HEK293 (cell line): ENCODE data around the gene LRRC8B.

Experiments used
- CTCF ChIA-PET: fragments of 350-600 bp; formaldehyde crosslinking; extraction: SDS; loops from one replicate; lab custom pipeline; 2021; ENCODE audit warnings: antibody characterized with exemption; lab: Yijun Ruan, JAX
- POLR2A ChIA-PET: fragments of 300-600 bp; formaldehyde crosslinking; extraction: SDS; loops from one replicate; lab custom pipeline; 2020; ENCODE audit warnings: antibody characterized with exemption, inconsistent platforms; lab: Yijun Ruan, JAX
- H3K27ac ChIP-seq: fragments of 200-500 bp; sonication (Bioruptor generic); 2 replicates; pipeline ENCODE4 v1.5.1; 2014; ENCODE audit warnings: low read depth, low read length, control low read depth, inconsistent platforms; ENCODE audit errors: extremely low read depth
- H3K36me3 ChIP-seq, 2 experiments: fragments of 200-500 bp in 1 of 2; sonication (Bioruptor generic) in 1 of 2; 1 replicate in 1 of 2; 2 replicates in 1 of 2; pipeline ENCODE4 v1.5.1; 2014 to 2017; ENCODE audit warnings: inconsistent platforms in 2 of 2, low read length in 2 of 2; ENCODE audit not compliant: control insufficient read depth in 2 of 2, insufficient read depth in 1 of 2
- H3K4me1 ChIP-seq: fragments of 200-500 bp; sonication (Bioruptor generic); 2 replicates; pipeline ENCODE4 v1.5.1; 2014; ENCODE audit warnings: mild to moderate bottlenecking, low read length, inconsistent platforms; ENCODE audit not compliant: control insufficient read depth, insufficient read depth
- H3K4me3 ChIP-seq: 2 replicates; pipeline ENCODE4 v1.5.1; 2011; ENCODE audit warnings: low read depth, mild to moderate bottlenecking, control low read depth, low read length, moderate library complexity
- H3K9me3 ChIP-seq: fragments of 200-500 bp; sonication (Bioruptor generic); 2 replicates; pipeline ENCODE4 v1.5.1; 2014; ENCODE audit warnings: low read depth, low read length, inconsistent platforms; ENCODE audit not compliant: control insufficient read depth, insufficient read depth
- EGR2 ChIP-seq: fragments of 450-650 bp; formaldehyde crosslinking; IDR thresholded peaks from 2 replicates; pipeline ENCODE4 v1.5.1; 2016; ENCODE audit warnings: low read depth, missing biosample characterization, missing genetic modification characterization
- FEZF1 ChIP-seq: fragments of 450-650 bp; formaldehyde crosslinking; IDR thresholded peaks from 2 replicates; pipeline ENCODE4 v1.5.1; 2016; ENCODE audit warnings: missing biosample characterization, missing genetic modification characterization
- GFI1B ChIP-seq: fragments of 450-650 bp; formaldehyde crosslinking; IDR thresholded peaks from 2 replicates; pipeline ENCODE4 v1.5.1; 2016; ENCODE audit warnings: missing biosample characterization, missing genetic modification characterization
- KLF17 ChIP-seq: fragments of 450-650 bp; formaldehyde crosslinking; IDR thresholded peaks from 2 replicates; pipeline ENCODE4 v1.5.1; 2016; ENCODE audit warnings: missing biosample characterization, missing genetic modification characterization
- ZBTB7A ChIP-seq: fragments of 450-650 bp; formaldehyde crosslinking; IDR thresholded peaks from 2 replicates; pipeline ENCODE4 v1.5.1; 2016; ENCODE audit warnings: low read depth, missing biosample characterization, missing genetic modification characterization
- ZFP69B ChIP-seq: fragments of 450-650 bp; formaldehyde crosslinking; IDR thresholded peaks from 2 replicates; pipeline ENCODE4 v1.5.1; 2016; ENCODE audit warnings: missing biosample characterization, missing genetic modification characterization
- ZNF146 ChIP-seq: fragments of 450-650 bp; formaldehyde crosslinking; IDR thresholded peaks from 2 replicates; pipeline ENCODE4 v1.5.1; 2016; ENCODE audit warnings: missing biosample characterization, missing genetic modification characterization
- ZNF16 ChIP-seq: fragments of 450-650 bp; formaldehyde crosslinking; IDR thresholded peaks from 2 replicates; pipeline ENCODE4 v1.5.1; 2016; ENCODE audit warnings: low read depth, missing biosample characterization, missing genetic modification characterization
- ZNF280D ChIP-seq: fragments of 450-650 bp; formaldehyde crosslinking; IDR thresholded peaks from 2 replicates; pipeline ENCODE4 v1.5.1; 2016; ENCODE audit warnings: missing biosample characterization, missing genetic modification characterization
- ZNF404 ChIP-seq: fragments of 450-650 bp; formaldehyde crosslinking; IDR thresholded peaks from 2 replicates; pipeline ENCODE4 v1.5.1; 2017; ENCODE audit warnings: missing biosample characterization, missing genetic modification characterization
- ZNF555 ChIP-seq: fragments of 450-650 bp; formaldehyde crosslinking; conservative IDR thresholded peaks from 2 replicates; pipeline ENCODE4 v1.5.1; 2017; ENCODE audit warnings: missing biosample characterization, mild to moderate bottlenecking, missing genetic modification characterization, inconsistent platforms
- ZNF571 ChIP-seq: fragments of 450-650 bp; formaldehyde crosslinking; IDR thresholded peaks from 2 replicates; pipeline ENCODE4 v1.5.0; 2017; ENCODE audit warnings: missing biosample characterization, missing genetic modification characterization
- ZNF645 ChIP-seq: fragments of 450-650 bp; formaldehyde crosslinking; IDR thresholded peaks from 2 replicates; pipeline ENCODE4; 2016; ENCODE audit warnings: missing biosample characterization, missing genetic modification characterization
- ZNF660 ChIP-seq: fragments of 450-650 bp; IDR thresholded peaks from 2 replicates; pipeline ENCODE4 v1.5.1; 2018; ENCODE audit warnings: missing biosample characterization, mild to moderate bottlenecking, missing genetic modification characterization
- ZNF707 ChIP-seq: fragments of 450-650 bp; formaldehyde crosslinking; IDR thresholded peaks from 2 replicates; pipeline ENCODE4 v1.5.1; 2016; ENCODE audit warnings: missing biosample characterization, missing genetic modification characterization
- ZNF785 ChIP-seq: fragments of 450-650 bp; formaldehyde crosslinking; IDR thresholded peaks from 2 replicates; pipeline ENCODE4 v1.5.1; 2016; ENCODE audit warnings: missing biosample characterization, missing genetic modification characterization
- ZSCAN30 ChIP-seq: fragments of 450-650 bp; IDR thresholded peaks from 2 replicates; pipeline ENCODE4 v1.5.1; 2018; ENCODE audit warnings: missing biosample characterization, mild to moderate bottlenecking, missing genetic modification characterization, moderate library complexity
- ZSCAN4 ChIP-seq: fragments of 450-650 bp; formaldehyde crosslinking; IDR thresholded peaks from 2 replicates; pipeline ENCODE4 v1.5.1; 2017; ENCODE audit warnings: missing biosample characterization, missing genetic modification characterization

LRRC8B gene

GRCh38 chr1:89600451-89601224 lies 76.0 kb downstream of the LRRC8B start:
- POLR2A ChIA-PET, result no interaction called here
- no peaks in the 10 kb centered on the region for H3K4me1 ChIP-seq
- no peak overlapping the region for H3K4me3 ChIP-seq
- H3K27ac ChIP-seq, result no peak overlapping the region
- CTCF ChIA-PET, result interaction anchor here (0.6 to 2.9 kb wide), 6 partner anchors 81 to 163 kb away, joined by 3 to 17 read pairs (median 5); no protein-coding TSS in a partner anchor
- no peaks in the 10 kb centered on the region for H3K9me3 ChIP-seq
- H3K36me3 ChIP-seq, result no peaks in the 10 kb centered on the region
- TF ChIP-seq FEZF1 (no peak), ZNF146 (tag by site-specific recombination) (no peak), ZNF660 (tag by site-specific recombination) (no peak), ZSCAN30 (tag by site-specific recombination) (no peak), KLF17 (tag by site-specific recombination) (no peak), ZNF785 (tag by site-specific recombination) (no peak), GFI1B (no peak), ZNF645 (tag by site-specific recombination) (no peak), ZNF555 (tag by site-specific recombination) (no peak), ZFP69B (tag by site-specific recombination) (no peak), ZNF707 (tag by site-specific recombination) (no peak), ZSCAN4 (no peak), ZBTB7A (no peak), ZNF280D (tag by site-specific recombination) (no peak), ZNF16 (no peak)

- no peak overlapping the region for H3K4me3 ChIP-seq
- CTCF ChIA-PET, result interaction anchor here (0.6 to 1.9 kb wide), 4 partner anchors 8 to 160 kb away, joined by 3 to 14 read pairs (median 7); no protein-coding TSS in a partner anchor
- H3K36me3 ChIP-seq, result no peaks in the 10 kb centered on the region
- TF ChIP-seq ZNF404 (tag by site-specific recombination) (no peak), ZNF785 (tag by site-specific recombination) (no peak), EGR2 (tag by site-specific recombination) (no peak), ZNF571 (tag by site-specific recombination) (no peak)
- no peaks in the 10 kb centered on the region for H3K4me1 ChIP-seq
- H3K27ac ChIP-seq, result no peak overlapping the region
- H3K9me3 ChIP-seq, result no peaks in the 10 kb centered on the region
- POLR2A ChIA-PET, result no interaction called here
Observed at GRCh38 chr1:89602871-89603404, 78.3 kb downstream of the LRRC8B start.
